PFSK-1 (cell line): ENCODE data around the gene SLC36A4.

Experiments used
- FOXP2 ChIP-seq: optimal IDR thresholded peaks from 2 replicates; pipeline ENCODE3; 2011; ENCODE audit warnings: borderline replicate concordance, control low read depth, inconsistent platforms; ENCODE audit not compliant: insufficient read depth; ENCODE audit errors: extremely low read length, extremely low read depth
- POLR2AphosphoS5 ChIP-seq: IDR thresholded peaks from 2 replicates; pipeline ENCODE4 v1.6.1; 2012; ENCODE audit warnings: low read depth, mild to moderate bottlenecking, control low read depth, low read length, moderate library complexity
- REST ChIP-seq, 2 experiments: IDR thresholded peaks; 2 replicates each; pipeline versions ENCODE4 v1.6.1 to v1.8.0; 2011 to 2012; ENCODE audit warnings: low read depth in 2 of 2, low read length in 2 of 2, control low read depth in 1 of 2, inconsistent platforms in 1 of 2, mild to moderate bottlenecking in 1 of 2, moderate library complexity in 1 of 2; ENCODE audit not compliant: insufficient read depth in 1 of 2

GRCh38 chr11:93166862-93167261 lies 30.9 kb downstream of the SLC36A4 start:
- no peak for TF ChIP-seq POLR2AphosphoS5
- no peak for TF ChIP-seq REST (IDR thresholded peaks at IDR 0.05; ENCODE audit: insufficient read depth in 1 of 2, low read depth in 2 of 2, low read length in 2 of 2)
- no peak for TF ChIP-seq FOXP2
